HT1080 (cell line): ENCODE data around the gene ABCF3. TPM values are rescaled to one million over a fixed set of nuclear protein-coding genes. Genes with fewer than 3 reads are reported as not detected.

ENCODE experiments used
- DNase-seq: peaks from one replicate; pipeline ENCODE4 v3.0.0-alpha.2; 2015; ENCODE audit warnings: low read depth
- total RNA-seq: library from RNA; depleted of rRNA; stranded (reverse); fragments of >200 nt; shearing (Covaris generic); gene quantifications from 2 replicates; pipeline ENCODE4 v1.2.3, GENCODE V29; 2014

ABCF3 gene
- total RNA-seq, 1 experiment from 2014 or later: 72.9 TPM

DNA sequence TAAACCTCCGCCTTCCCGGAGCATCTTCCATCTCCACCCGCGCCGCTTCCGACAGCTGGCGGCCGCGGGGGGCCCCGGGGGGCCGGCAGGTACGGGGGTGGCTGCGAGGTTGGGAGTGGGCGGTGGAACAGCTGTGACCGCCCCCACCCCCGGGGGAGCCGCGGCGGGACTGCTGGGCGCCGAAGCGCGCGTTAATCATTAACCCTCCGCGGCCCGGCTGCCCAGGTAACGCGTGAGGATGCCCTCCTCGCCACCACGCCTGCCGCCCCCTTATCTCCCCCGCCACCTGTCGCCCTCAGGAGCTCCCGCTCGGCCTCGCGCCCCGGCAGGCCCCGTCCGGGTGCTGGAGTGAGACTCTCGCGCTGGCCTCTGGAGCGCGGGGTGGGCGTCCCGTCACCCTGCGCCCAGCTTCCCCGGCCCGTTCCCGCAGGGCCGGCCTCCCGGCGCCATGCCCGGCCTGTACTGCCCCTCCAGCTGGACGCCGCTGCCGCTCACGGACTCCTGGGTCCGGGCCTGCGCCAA is 44.1 kb downstream of the ABCF3 start:
- no peak for DNase-seq

DNA sequence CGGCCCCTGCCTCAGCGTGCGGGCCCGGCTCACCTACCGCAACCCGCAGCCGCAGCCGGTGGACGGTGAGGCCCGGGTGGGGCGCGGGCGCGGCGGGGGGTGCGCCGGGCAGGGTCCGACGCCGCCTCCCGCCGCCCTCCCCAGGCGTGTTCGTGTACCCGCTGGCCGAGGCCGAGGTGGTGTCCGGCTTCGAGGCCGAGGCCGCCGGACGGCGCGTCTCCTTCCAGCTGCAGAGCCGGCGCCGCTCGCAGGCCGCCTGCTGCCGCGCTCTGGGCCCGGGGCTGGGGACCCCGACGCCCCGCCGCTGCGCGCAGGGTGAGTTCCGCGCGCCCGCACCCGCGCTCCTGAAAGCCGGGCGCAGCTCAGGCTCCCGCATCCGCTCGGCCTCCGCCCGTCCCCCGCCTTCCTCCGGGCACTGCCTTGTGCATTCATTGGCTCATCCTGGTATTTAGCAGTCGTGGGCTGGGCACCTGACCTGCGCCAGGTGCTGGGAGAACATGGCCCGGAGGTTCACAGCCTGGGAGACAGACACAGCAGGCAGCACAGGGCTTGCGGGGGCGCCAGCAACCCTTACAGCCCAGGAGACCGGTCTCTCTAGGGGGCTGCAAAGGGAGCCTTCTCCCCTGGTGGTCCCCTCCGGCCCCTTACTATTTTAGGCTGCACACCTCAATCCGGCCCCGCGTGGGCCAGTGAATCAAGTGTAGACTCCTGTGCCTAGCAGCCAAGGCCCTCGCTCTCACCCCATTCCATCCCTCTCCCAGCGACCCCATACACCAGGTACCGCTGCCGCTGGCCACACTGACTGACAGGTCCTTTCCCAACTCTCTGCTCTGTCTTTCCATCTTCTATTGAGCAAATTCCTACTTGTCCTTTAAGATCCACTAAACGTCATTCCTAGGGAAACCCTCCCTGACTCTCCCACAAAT is 44.9 kb downstream of the ABCF3 start:
- no peak for DNase-seq

DNA sequence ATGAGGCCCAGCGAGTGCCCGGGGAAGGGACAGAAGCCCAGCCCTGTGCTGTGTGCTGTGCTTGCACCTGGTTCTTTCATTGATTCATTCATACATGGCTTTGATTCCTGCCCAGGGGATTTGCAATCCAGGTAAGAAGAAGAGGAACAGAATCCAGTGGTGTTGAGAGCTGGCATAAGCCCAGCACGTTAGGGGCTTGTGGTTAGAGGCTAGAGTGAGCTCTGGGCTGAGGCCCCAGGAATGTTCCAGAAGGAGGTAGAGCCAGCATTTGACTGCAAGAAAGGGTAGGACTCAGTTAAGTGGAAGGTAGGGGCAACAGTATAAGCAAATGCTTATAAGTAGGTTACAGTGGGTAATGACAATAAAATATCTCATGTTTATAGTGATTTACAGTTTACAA is 45.7 kb downstream of the ABCF3 start:
- no peak for DNase-seq

DNA sequence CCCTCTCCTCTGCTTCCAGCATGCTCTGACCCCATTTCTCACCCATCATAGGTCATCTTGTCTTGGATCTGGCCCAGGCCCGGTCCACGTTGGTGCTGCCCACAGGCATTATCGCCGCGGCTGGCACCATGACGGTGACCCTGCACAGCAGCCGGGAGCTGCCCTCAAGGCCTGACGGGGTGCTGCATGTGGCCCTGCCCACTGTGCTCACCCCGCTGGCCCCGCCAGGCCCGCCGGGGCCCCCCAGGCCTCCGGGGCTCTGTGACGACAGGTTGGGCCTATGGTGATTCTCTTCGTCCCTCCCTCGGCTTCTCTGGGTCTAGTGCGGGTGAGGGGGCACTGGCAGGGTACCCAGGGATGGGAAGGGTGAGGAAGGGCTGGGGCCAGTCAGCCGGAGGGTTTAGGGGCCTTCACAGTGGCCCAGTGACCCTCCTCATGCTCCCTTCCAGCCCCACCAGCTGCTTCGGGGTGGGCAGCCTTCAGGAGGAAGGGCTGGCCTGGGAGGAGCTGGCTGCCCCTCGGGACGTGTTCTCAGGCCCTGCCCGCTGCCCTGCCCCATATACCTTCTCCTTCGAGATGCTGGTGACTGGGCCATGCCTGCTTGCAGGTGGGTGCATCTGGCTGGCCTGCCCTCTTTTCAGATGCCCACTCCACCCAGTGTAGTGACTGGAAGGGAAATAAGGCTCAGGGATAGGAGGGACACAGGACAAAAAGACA is 47.3 kb downstream of the ABCF3 start:
- no peak for DNase-seq

DNA sequence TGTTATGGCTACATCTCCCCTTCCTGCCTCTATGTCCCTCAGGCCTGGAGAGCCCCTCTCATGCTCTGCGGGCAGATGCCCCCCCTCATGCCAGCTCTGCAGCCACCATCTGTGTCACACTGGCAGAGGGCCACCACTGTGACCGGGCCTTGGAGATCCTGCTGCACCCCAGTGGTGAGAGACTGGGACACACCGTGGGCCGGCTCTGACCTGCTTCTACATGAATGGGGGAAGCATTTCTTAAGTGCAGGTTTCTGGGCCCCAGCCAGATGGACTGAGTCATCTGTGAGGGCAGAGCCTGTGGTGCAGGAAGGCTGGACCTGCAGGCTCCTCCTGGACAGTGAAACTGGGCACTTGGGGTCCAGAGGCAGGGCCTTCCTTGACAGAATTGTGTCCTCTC is 48.2 kb downstream of the ABCF3 start:
- DNase-seq: peak; percentile 90

DNA sequence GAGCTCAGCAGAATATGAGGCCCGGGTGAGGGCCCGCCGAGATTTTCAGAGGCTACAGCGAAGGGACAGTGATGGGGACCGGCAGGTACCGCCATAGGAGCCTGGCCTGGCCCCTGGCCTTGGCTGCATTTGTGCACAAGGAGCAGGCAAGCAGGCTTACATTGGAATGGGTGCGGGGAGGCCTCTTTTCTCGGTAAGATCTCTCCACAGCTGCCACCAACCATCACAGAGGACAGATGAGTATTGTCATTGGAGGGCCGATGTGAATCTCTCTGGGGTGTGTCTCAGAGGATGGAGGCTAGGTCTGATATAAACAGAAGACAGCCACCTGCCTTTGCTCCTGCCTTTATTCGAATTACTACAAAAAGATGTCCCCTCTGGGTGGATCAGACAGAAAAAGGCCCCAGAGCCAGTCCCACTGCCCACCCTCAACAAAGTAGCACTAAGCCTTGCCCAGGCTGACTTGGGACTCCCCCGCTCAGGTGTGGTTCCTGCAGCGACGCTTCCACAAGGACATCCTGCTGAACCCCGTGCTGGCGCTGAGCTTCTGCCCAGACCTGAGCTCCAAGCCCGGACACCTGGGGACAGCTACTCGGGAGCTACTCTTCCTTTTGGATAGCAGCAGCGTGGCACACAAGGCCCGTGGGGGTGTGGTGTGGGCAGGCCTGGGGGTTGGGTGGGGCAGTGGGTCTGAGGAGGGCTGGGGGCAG is 48.8 kb downstream of the ABCF3 start:
- no peak for DNase-seq

DNA sequence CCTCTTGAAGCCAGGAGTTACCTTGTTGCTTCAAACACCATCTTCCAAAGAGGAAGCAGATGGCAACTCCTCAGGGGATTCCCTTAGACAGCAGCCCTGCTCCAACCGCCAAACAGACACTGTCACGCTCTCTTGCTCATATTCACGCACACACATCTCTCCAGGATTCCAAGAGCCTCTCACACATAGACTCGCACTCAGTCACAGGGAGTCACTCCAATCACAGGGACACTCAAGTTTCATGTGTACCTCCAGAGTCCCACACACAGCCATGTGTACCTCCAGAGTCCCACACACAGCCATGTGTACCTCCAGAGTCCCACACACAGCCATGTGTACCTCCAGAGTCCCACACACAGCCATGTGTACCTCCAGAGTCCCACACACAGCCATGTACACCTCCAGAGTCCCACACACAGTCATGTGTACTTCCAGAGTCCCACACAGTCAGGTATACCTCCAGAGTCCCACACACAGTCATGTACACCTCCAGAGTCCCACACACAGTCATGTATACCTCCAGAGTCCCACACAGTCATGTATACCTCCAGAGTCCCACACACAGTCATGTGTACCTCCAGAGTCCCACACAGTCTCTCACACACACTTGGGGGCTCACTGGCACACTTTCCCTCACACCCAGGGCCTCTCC is 49.5 kb downstream of the ABCF3 start:
- DNase-seq: no peak

DNA sequence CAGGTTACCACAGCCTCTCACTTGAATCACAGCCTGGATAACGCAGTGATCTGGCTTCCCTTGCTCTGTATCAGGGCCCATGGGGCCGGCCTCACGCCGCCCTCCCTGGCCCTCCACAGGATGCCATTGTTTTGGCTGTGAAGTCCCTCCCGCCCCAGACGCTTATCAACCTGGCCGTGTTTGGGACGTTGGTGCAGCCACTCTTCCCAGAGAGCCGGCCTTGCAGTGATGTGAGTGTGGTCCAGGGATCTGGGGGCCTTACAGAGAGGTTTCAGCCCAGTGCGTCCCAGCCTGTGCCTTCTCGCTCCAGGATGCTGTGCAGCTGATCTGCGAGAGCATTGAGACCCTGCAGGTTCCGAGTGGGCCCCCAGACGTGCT is 50.0 kb downstream of the ABCF3 start:
- no peak for DNase-seq

DNA sequence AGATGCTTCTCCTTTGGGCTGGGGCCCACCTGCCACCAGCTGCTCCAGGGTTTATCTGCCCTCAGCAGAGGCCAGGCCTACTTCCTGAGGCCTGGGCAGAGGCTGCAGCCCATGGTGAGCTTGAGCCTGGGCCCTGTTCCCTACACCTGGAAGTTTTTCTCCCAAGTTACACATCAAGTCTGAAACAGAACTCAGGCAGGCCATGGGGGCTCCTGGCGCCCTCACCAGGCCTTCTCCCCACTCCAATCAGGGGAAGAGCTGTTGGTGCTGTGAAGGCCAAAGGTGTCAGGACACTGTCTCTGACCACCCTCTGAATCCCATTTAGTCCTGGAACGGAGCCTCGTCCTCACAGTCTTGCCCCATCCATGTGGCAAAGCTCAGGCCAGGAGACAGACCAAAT is 50.6 kb downstream of the ABCF3 start:
- no peak for DNase-seq

DNA sequence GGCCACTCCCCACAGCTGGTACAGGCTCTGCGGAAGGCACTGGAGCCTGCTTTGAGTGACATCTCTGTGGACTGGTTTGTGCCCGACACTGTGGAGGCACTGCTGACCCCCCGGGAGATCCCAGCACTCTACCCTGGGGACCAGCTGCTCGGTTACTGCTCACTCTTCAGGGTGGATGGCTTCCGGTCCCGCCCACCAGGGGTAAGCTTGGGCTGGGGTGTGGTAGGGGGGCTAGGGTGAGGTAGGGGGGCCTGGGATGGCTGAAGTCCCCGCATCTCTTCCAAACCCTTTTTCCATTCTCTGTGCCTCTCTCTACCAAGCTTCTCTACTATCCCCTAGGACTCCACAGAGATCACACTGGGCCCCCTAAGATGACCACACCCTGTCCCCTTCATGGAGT is 51.2 kb downstream of the ABCF3 start:
- no peak for DNase-seq

DNA sequence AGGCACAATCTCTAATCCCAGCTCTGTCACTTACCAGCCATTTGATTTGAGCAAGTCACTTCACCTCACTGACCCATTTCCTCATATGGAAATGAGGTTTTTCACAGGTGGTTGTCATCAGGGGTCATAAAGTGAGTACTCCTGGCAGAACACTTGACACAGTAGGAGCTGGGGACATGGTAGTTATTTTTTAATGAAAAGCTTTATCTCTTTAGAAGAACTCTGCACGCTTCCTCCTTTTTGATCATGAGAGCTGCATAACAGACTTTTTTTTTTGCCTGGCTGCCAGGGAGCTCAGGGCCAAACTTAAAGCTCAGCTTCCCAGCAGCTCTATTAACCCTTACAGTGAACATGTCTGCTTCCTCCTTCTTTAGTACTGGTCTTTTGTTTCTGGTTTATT is 51.8 kb downstream of the ABCF3 start:
- DNase-seq: no peak

DNA sequence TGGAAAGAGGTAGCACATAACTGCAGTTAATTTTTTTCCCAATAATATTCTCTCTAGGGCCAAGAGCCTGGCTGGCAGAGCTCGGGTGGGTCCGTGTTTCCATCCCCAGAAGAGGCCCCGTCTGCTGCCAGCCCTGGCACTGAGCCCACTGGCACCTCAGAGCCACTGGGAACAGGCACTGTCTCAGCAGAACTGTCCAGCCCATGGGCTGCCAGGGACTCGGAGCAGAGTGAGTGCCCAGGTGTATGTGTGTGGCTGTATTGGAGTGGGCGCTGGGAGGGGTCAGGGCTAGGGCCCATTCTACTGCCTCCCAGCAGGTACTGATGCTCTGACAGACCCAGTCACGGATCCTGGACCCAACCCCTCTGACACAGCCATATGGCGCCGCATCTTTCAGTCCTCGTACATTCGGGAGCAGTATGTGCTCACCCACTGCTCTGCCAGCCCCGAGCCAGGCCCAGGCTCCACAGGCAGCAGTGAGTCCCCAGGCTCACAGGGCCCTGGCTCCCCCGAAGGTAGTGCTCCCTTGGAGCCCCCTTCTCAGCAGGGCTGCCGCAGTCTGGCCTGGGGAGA is 52.3 kb downstream of the ABCF3 start:
- DNase-seq: no peak

DNA sequence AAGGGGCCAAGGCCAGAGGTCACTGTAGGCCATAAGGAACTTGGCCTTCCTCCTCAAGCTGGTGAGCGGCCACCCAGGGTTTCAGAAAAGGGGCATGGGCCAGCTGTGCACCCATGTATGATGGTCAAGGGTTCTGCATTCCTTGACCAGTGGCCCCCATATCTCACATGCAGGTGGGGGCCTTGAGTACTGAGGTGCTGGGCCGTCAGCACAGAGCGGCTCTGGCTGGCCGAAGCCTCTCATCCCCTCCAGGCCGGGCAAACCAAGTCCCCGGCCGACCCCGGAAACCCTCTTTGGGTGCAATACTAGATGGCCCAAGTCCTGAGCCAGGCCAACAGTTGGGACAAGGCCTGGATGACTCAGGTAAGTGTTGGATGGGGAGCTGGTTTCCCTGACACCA is 53.2 kb downstream of the ABCF3 start:
- DNase-seq: no peak

DNA sequence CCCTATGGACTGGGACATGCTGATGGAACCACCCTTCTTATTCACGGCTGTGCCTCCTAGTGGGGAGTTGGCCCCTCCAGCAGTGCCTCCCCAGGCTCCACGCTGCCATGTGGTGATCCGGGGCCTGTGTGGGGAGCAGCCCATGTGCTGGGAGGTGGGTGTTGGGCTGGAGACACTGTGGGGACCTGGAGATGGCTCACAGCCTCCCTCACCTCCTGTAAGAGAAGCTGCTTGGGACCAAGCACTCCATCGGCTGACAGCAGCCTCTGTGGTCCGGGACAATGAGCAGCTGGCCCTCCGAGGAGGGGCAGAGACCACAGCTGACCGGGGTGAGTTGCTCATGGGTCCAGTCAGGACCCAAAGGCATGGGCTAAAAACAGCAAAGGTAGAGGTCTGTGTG is 53.7 kb downstream of the ABCF3 start:
- DNase-seq: no peak

DNA sequence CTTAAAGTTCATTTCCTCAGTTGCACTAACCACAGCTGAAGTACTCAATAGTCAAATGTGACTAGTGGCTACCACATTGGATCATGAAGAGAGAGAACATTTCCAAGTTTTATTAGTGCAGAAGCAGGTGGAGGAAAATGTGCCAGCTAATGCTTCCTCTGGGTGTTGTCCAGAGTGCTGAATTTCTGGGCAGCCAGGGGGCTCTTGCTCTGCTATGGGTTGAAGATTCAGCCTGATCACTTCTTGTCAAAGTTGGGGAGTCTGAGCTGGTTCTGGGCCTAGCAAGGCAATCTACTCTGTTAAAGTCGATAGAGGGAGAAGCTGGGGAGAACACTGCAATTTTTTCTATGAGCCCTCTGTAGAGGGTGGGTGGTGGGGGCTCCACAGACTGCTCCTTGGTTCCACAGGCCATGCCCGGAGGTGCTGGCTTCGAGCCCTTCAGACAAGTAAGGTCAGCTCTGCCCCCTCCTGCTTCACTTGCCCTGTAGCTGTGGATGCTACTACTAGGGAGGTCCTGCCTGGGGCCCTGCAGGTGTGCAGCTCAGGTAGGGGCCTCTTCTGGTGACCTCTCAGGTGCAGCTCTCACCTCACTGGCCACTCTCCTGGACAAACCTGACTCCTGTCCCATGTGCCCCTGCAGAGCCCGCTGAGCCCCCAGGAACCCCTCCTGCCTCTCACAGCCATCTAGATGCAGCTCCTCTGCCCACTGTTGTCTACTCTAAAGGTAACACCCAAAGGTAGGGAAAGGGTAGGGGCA is 54.6 kb downstream of the ABCF3 start:
- DNase-seq: peak; percentile 42

DNA sequence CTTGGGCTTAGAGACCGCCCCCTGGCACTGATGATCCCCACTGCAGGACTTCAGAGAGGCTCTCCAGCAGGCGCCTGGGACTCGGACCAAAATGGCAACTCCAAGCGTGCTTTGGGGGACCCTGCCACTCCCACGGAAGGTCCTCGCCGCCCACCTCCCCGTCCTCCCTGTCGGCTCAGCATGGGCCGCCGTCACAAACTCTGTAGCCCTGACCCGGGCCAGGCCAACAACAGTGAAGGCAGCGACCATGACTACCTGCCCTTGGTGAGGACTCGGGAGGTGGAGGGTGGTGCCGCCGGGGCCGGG is 55.1 kb downstream of the ABCF3 start:
- DNase-seq: no peak

DNA sequence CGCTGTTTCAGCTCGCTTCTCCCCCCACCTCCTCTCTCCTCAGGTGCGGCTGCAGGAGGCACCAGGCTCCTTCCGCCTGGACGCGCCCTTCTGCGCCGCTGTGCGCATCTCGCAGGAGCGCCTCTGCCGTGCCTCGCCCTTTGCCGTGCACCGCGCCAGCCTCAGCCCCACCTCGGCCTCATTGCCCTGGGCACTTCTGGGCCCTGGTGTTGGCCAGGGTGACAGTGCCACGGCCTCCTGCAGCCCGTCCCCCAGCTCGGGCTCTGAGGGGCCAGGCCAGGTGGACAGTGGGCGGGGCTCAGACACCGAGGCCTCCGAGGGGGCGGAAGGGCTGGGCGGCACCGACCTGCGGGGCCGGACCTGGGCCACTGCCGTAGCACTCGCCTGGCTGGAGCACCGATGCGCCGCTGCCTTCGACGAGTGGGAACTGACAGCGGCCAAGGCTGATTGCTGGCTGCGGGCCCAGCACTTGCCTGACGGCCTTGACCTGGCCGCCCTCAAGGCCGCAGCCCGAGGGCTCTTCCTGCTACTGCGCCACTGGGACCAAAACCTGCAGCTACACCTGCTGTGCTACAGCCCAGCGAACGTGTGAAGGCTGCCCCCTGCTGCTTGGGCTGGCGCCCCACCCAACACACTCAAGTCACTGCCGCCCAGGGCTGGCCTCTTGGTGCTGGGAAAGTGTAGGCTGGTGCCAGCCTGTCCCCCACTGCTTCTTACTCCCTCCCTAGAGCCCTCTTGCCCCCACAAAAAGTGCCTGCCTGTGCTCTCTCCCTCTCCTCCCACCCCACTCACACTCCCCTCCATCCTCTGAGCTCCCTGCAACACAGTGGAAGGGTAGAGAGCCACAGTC is 55.7 kb downstream of the ABCF3 start:
- DNase-seq: no peak

DNA sequence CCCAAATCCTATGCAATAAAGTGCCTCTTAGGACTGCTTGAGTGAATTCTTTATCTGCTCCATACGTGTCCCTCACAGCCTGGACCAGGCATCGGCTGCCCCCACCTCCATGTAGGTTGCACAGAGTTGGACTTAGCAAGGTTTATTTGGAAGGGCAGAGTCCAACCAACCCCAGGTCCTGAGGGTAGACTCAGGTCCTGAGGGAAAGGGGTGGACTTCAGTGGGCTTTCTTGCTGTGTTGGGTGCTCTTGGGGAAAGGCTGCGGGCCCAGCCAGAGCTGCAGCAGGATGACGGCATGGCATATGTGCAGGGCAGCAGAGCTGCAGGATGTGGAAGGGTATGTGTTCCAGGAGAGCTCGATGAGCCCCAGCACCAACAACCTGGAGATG is 56.3 kb downstream of the ABCF3 start:
- no peak for DNase-seq
